WTC11 (cell line): ENCODE measurements around the gene SKAP2. TPM values are rescaled to one million over a fixed set of nuclear protein-coding genes. Genes with fewer than 3 reads are reported as not detected.

Source experiments
- ATAC-seq: fragments of 200-7000 bp; cut with Tn5 transposase; 2 replicates; pipeline ENCODE4 v1.10.0; 2021; ENCODE audit warnings: mild to moderate bottlenecking, moderate library complexity
- CTCF ChIA-PET: fragments of 300-600 bp; sonication (Branson Sonifier 250); formaldehyde crosslinking; loops from one replicate; lab custom pipeline; 2021; ENCODE audit warnings: antibody characterized with exemption; lab: Charles Lee
- POLR2A ChIA-PET: fragments of 350-600 bp; sonication (Branson Sonifier 250); formaldehyde crosslinking; loops from one replicate; lab custom pipeline; 2021; ENCODE audit warnings: antibody characterized with exemption; lab: Charles Lee
- DNase-seq: peaks from one replicate; pipeline ENCODE4 v3.0.0; 2021; ENCODE audit warnings: low spot score
- H3K27ac Mint-ChIP-seq: 2 replicates; pipeline ENCODE4 v1.8.0; 2021; ENCODE audit warnings: mixed read lengths
- H3K27me3 Mint-ChIP-seq: 2 replicates; pipeline ENCODE4 v1.8.0; 2021; ENCODE audit warnings: low read depth, mild to moderate bottlenecking, moderate library complexity, mixed read lengths
- H3K36me3 Mint-ChIP-seq: 2 replicates; pipeline ENCODE4 v1.8.0; 2021; ENCODE audit warnings: mixed read lengths
- H3K4me1 Mint-ChIP-seq: 2 replicates; pipeline ENCODE4 v1.8.0; 2022; ENCODE audit warnings: mixed read lengths
- H3K4me3 Mint-ChIP-seq: 2 replicates; pipeline ENCODE4 v1.8.0; 2021; ENCODE audit warnings: mild to moderate bottlenecking, moderate library complexity, mixed read lengths
- H3K9me3 Mint-ChIP-seq: 2 replicates; pipeline ENCODE4 v1.8.0; 2021; ENCODE audit warnings: mixed read lengths
- ATF2 ChIP-seq: sonication (generic); formaldehyde crosslinking; IDR thresholded peaks from 2 replicates; pipeline ENCODE4 v1.8.1; 2022; ENCODE audit warnings: low read depth, missing genetic modification reagents, borderline replicate concordance
- ATF3 ChIP-seq: sonication (generic); formaldehyde crosslinking; conservative IDR thresholded peaks from 2 replicates; pipeline ENCODE4 v1.8.1; 2022; ENCODE audit warnings: mild to moderate bottlenecking, missing genetic modification reagents
- CBFB ChIP-seq: sonication (generic); formaldehyde crosslinking; IDR thresholded peaks from 2 replicates; pipeline ENCODE4 v1.8.1; 2022; ENCODE audit warnings: mild to moderate bottlenecking, low read depth, missing genetic modification reagents
- CREB1 ChIP-seq: sonication (generic); formaldehyde crosslinking; IDR thresholded peaks from 2 replicates; pipeline ENCODE4 v1.8.0; 2023; ENCODE audit warnings: mild to moderate bottlenecking, missing genetic modification reagents
- CREM ChIP-seq: sonication (generic); formaldehyde crosslinking; IDR thresholded peaks from 2 replicates; pipeline ENCODE4 v1.8.1; 2022; ENCODE audit warnings: mild to moderate bottlenecking, missing genetic modification reagents, moderate library complexity
- ELF4 ChIP-seq: sonication (generic); formaldehyde crosslinking; IDR thresholded peaks from 2 replicates; pipeline ENCODE4 v1.8.1; 2022; ENCODE audit warnings: low read depth, mild to moderate bottlenecking, moderate library complexity, missing genetic modification reagents
- ESRRA ChIP-seq: sonication (generic); formaldehyde crosslinking; IDR thresholded peaks from 2 replicates; pipeline ENCODE4 v1.8.1; 2022; ENCODE audit warnings: mild to moderate bottlenecking, missing genetic modification reagents, borderline replicate concordance
- HMGXB4 ChIP-seq: sonication (generic); formaldehyde crosslinking; IDR thresholded peaks from 2 replicates; pipeline ENCODE4 v1.8.1; 2023; ENCODE audit warnings: mild to moderate bottlenecking, moderate library complexity, missing genetic modification reagents
- MXD4 ChIP-seq: fragments of 250-450 bp; sonication (Bioruptor Pico); IDR thresholded peaks from 2 replicates; pipeline ENCODE4 v1.8.0; 2021; ENCODE audit warnings: mild to moderate bottlenecking, moderate library complexity, borderline replicate concordance
- NFE2L1 ChIP-seq: sonication (generic); formaldehyde crosslinking; IDR thresholded peaks from 2 replicates; pipeline ENCODE4 v1.8.1; 2023; ENCODE audit warnings: missing genetic modification reagents
- NFYB ChIP-seq: sonication (generic); formaldehyde crosslinking; conservative IDR thresholded peaks from 2 replicates; pipeline ENCODE4 v1.8.0; 2022; ENCODE audit warnings: low read depth, missing genetic modification reagents
- NR3C1 ChIP-seq: sonication (generic); formaldehyde crosslinking; conservative IDR thresholded peaks from 2 replicates; pipeline ENCODE4 v1.8.1; 2023; ENCODE audit warnings: low read depth, mild to moderate bottlenecking, missing genetic modification reagents
- PRRX2 ChIP-seq: fragments of 250-450 bp; sonication (Bioruptor Pico); IDR thresholded peaks from 2 replicates; pipeline ENCODE4 v1.8.0; 2021; ENCODE audit warnings: mild to moderate bottlenecking
- RELA ChIP-seq: sonication (generic); formaldehyde crosslinking; IDR thresholded peaks from 2 replicates; pipeline ENCODE4 v1.8.1; 2022; ENCODE audit warnings: missing genetic modification reagents, mild to moderate bottlenecking, borderline replicate concordance
- SP1 ChIP-seq: sonication (generic); formaldehyde crosslinking; conservative IDR thresholded peaks from 2 replicates; pipeline ENCODE4 v1.8.1; 2022; ENCODE audit warnings: missing genetic modification reagents
- STAT6 ChIP-seq: sonication (generic); formaldehyde crosslinking; conservative IDR thresholded peaks from 2 replicates; pipeline ENCODE4 v1.8.1; 2023; ENCODE audit warnings: mild to moderate bottlenecking, low read depth, missing genetic modification reagents, moderate library complexity
- TCF7 ChIP-seq: sonication (generic); formaldehyde crosslinking; IDR thresholded peaks from 2 replicates; pipeline ENCODE4 v1.8.0; 2022; ENCODE audit warnings: mild to moderate bottlenecking, low read depth, missing genetic modification reagents, moderate library complexity
- TEAD1 ChIP-seq: sonication (generic); formaldehyde crosslinking; IDR thresholded peaks from 2 replicates; pipeline ENCODE4 v1.8.0; 2022; ENCODE audit warnings: mild to moderate bottlenecking, missing genetic modification reagents
- USF1 ChIP-seq: sonication (generic); formaldehyde crosslinking; IDR thresholded peaks from 2 replicates; pipeline ENCODE4 v1.8.0; 2022; ENCODE audit warnings: mild to moderate bottlenecking, missing genetic modification reagents
- ZNF121 ChIP-seq: sonication (generic); formaldehyde crosslinking; IDR thresholded peaks from 2 replicates; pipeline ENCODE4 v1.8.0; 2023; ENCODE audit warnings: missing genetic modification reagents
- ZNF138 ChIP-seq: sonication (generic); formaldehyde crosslinking; conservative IDR thresholded peaks from 2 replicates; pipeline ENCODE4 v1.8.1; 2022; ENCODE audit warnings: mild to moderate bottlenecking, moderate library complexity, missing genetic modification reagents
- ZNF425 ChIP-seq: fragments of 250-450 bp; sonication (Bioruptor Pico); conservative IDR thresholded peaks from 2 replicates; pipeline ENCODE4 v1.9.0; 2021; ENCODE audit warnings: mild to moderate bottlenecking
- ZSCAN18 ChIP-seq: fragments of 250-450 bp; sonication (Bioruptor Pico); IDR thresholded peaks from 2 replicates; pipeline ENCODE4 v2.1.2; 2022; ENCODE audit warnings: mild to moderate bottlenecking, moderate library complexity
- total RNA-seq: library from RNA; stranded (reverse); gene quantifications from 3 replicates; pipeline ENCODE4 v1.2.3, GENCODE V29; 2021

The SKAP2 gene
- total RNA-seq, 1 experiment from 2014 or later: 2.5 TPM

- ChIA-PET CTCF (interaction anchor here (0.7 to 3.6 kb wide), 4 partner anchors 8 to 767 kb away, joined by 3 to 28 read pairs (median 12); no protein-coding TSS in a partner anchor), POLR2A (no interaction called here)
- no peaks in the 10 kb centered on the region for H3K27me3 Mint-ChIP-seq
- no peaks in the 10 kb centered on the region for H3K36me3 Mint-ChIP-seq
- no peaks in the 10 kb centered on the region for H3K9me3 Mint-ChIP-seq
- no peak for TF ChIP-seq PRRX2 (CRISPR knock-in tag)
- no peak for TF ChIP-seq TCF7 (CRISPR knock-in tag)
- TF ChIP-seq ZNF138 (CRISPR knock-in tag): no peak
- no peak for TF ChIP-seq ZSCAN18 (CRISPR knock-in tag)
- no peak for TF ChIP-seq USF1
- no peak for TF ChIP-seq NFE2L1
- TF ChIP-seq NFYB: no peak
- TF ChIP-seq ELF4 (CRISPR knock-in tag): no peak
- TF ChIP-seq CREB1 (CRISPR knock-in tag): no peak
- TF ChIP-seq HMGXB4 (CRISPR knock-in tag): no peak
- TF ChIP-seq TEAD1: no peak
- no peak for TF ChIP-seq ATF3 (CRISPR knock-in tag)
- no peak for TF ChIP-seq RELA
- no peak for TF ChIP-seq ESRRA (CRISPR knock-in tag)
- no peak for TF ChIP-seq ZNF121 (CRISPR knock-in tag)
- H3K4me1 Mint-ChIP-seq: peaks cover 53% of the 10 kb centered on the region
- no peak overlapping the region for H3K4me3 Mint-ChIP-seq
- H3K27ac Mint-ChIP-seq: no peak overlapping the region
- no peak for ATAC-seq
- no peak for DNase-seq
Observed at GRCh38 chr7:26659121-26659520, 205.3 kb downstream of the SKAP2 start.

- ChIA-PET POLR2A (no interaction called here), CTCF (interaction anchor here (0.7 to 3.6 kb wide), 7 partner anchors 8 to 506 kb away, joined by 3 to 28 read pairs (median 6); partner anchors contain the start of gene NFE2L3)
- Mint-ChIP-seq H3K4me1 (peaks cover 59% of the 10 kb centered on the region), H3K36me3 (no peaks in the 10 kb centered on the region), H3K27me3 (no peaks in the 10 kb centered on the region), H3K9me3 (no peaks in the 10 kb centered on the region), H3K4me3 (peak overlapping the region; percentile 51), H3K27ac (peak overlapping the region; percentile 64)
- no peak for ATAC-seq
- DNase-seq: no peak
- TF ChIP-seq CREM (no peak), ZNF425 (CRISPR knock-in tag) (no peak), STAT6 (CRISPR knock-in tag) (no peak), CBFB (CRISPR knock-in tag) (no peak), ATF2 (CRISPR knock-in tag) (no peak), NR3C1 (CRISPR knock-in tag) (no peak), MXD4 (CRISPR knock-in tag) (no peak), SP1 (CRISPR knock-in tag) (no peak), TCF7 (CRISPR knock-in tag) (no peak)
Observed at GRCh38 chr7:26658389-26659084, 205.9 kb downstream of the SKAP2 start.
